GM18499 (cell line): Measurements from ENCODE around the gene SLX9.

Experiments used
- ATAC-seq: cut with Tn5 transposase; IDR thresholded peaks from one replicate; pipeline ENCODE4 v1.9.1; 2021; ENCODE audit warnings: moderate number of reproducible peaks; ENCODE audit not compliant: insufficient read depth, unreplicated experiment

SLX9 gene

DNA sequence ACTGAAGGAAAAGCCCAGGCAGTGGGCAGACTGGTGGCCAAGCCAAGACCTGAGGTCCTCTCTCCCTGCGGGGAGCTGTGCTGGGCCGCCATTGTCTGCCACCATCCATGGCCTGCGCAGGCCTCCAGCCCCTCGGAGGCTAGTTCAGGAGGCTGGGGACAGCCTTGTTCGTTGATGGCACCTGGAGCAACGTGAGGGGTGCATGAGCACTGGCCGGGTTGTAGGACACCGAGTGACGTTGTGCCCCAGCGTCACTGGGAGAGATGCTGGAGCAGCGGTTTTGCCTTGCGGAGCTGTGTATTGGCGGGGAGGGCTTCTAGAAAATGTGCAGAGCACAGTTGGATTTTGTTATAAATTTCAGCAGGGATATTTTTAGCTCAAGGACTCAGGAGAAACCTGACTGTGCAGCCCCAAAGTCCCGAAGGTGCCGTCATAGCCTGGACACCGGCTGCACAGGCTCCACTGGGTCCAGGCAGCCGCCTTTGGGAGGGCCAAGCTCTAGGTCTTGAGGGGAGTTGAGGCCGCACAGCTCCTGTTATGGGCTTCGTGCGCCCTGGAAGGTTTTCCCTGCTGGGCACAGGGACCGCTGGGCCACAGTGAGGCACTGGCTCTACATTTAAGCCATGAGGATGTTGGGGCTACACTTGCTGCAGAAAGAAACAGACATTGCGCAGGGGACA lies 86.4 kb downstream of the SLX9 start:
- ATAC-seq, result no peak
